Esophagus muscularis mucosa (tissue), 3 donors: Measurements from ENCODE around the gene AFG1L.

ENCODE experiments used
- POLR2AphosphoS5 ChIP-seq, 2 donors: sonication (generic); formaldehyde crosslinking; IDR thresholded peaks; one replicate each; pipeline ENCODE4 v1.6.1; 2017; ENCODE audit warnings: antibody characterized with exemption in 2 of 2
- TF ChIP-seq, protein P1 (sequence below), 3 experiments: fragments of 200-600 bp in 2 of 3; fragments of 450-650 bp in 1 of 3; sonication (generic) in 2 of 3; IDR thresholded peaks; one replicate each; pipeline ENCODE4 v1.5.1; 2017 to 2019; ENCODE audit warnings: antibody characterized with exemption in 3 of 3, mild to moderate bottlenecking in 2 of 3, moderate library complexity in 1 of 3

DNA sequence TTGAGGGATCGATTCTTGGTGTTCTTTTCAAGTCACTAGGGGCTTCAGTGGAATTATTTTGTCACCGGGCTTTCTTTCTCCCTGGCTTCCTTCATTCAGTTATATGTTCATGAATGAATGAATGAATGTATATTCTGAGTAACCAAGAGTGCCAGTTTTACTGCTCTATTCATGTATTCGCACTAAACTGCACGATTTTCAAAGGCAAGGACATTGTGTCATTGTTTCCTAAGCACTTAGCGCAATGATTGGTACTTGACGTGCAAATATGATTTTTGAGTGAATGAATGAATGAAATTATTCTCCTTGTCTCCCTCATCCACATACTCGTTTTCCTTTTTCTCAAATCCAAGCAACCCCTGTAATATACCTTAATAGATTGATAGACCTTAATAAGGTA is 822 bp downstream of the AFG1L start:
- TF ChIP-seq, protein P1, sequence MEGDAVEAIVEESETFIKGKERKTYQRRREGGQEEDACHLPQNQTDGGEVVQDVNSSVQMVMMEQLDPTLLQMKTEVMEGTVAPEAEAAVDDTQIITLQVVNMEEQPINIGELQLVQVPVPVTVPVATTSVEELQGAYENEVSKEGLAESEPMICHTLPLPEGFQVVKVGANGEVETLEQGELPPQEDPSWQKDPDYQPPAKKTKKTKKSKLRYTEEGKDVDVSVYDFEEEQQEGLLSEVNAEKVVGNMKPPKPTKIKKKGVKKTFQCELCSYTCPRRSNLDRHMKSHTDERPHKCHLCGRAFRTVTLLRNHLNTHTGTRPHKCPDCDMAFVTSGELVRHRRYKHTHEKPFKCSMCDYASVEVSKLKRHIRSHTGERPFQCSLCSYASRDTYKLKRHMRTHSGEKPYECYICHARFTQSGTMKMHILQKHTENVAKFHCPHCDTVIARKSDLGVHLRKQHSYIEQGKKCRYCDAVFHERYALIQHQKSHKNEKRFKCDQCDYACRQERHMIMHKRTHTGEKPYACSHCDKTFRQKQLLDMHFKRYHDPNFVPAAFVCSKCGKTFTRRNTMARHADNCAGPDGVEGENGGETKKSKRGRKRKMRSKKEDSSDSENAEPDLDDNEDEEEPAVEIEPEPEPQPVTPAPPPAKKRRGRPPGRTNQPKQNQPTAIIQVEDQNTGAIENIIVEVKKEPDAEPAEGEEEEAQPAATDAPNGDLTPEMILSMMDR (IDR thresholded peaks at IDR 0.05), result no peak
- TF ChIP-seq POLR2AphosphoS5 (IDR thresholded peaks at IDR 0.05), result no peak
